GM20000 (cell line): ENCODE data around the gene ACAT2.
"Not testable (repeated sequence)": the region's sequence is repeated elsewhere in the genome, so short reads cannot be mapped to it uniquely, and the experiment has no call there.

Experiments
- DNase-seq: peaks from one replicate; pipeline ENCODE4 v3.0.0; 2012; ENCODE audit warnings: low spot score
- TF ChIP-seq, protein P1 (sequence below): IDR thresholded peaks from 2 replicates; pipeline ENCODE4 v1.5.1; 2012; ENCODE audit warnings: mild to moderate bottlenecking, control low read depth; ENCODE audit errors: extremely low read depth, missing control alignments

ACAT2 gene

DNA sequence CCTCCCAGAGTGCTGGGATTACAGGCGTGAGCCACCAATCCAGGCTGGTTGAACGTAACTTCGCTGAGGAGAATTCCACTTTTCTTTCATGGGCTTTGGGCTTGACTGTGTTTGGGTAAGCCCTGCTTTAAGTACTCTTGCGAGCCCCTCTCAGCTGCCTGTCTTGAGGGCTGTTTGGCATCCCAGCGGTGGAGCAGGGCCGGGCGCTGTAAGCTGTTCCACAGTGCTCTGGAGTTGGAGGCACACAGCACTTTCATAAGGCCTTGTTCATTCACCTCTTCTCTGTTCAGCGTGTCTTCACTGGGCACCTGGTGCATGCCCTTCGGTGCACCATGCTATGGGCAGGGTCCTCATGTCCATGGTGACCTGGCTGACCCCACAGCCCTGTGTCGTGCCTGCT is 59.9 kb downstream of the ACAT2 start:
- no peak for DNase-seq

DNA sequence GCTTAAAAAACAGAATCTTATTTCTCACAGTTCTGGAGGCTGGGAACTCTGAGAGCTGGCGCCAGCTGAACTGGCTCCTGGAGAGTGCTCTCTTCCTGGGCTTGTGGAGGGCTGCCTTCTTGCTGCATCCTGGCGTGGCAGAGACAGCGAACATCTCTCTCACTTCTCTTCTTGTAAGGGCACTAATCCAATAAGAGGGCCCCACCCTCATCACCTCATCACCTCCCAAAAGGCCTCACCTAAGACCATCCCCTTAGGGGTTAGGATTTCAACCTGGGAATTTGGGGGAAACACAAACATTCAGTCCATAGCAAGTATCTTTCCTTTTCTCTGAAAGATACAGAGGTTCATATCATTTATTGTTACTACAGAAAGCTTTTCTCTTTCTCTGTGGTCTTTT is 62.1 kb downstream of the ACAT2 start:
- DNase-seq, result no peak
- TF ChIP-seq, protein P1, sequence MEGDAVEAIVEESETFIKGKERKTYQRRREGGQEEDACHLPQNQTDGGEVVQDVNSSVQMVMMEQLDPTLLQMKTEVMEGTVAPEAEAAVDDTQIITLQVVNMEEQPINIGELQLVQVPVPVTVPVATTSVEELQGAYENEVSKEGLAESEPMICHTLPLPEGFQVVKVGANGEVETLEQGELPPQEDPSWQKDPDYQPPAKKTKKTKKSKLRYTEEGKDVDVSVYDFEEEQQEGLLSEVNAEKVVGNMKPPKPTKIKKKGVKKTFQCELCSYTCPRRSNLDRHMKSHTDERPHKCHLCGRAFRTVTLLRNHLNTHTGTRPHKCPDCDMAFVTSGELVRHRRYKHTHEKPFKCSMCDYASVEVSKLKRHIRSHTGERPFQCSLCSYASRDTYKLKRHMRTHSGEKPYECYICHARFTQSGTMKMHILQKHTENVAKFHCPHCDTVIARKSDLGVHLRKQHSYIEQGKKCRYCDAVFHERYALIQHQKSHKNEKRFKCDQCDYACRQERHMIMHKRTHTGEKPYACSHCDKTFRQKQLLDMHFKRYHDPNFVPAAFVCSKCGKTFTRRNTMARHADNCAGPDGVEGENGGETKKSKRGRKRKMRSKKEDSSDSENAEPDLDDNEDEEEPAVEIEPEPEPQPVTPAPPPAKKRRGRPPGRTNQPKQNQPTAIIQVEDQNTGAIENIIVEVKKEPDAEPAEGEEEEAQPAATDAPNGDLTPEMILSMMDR, result no peak

More for the DNA sequence above, 59.9 kb downstream of the ACAT2 start:
- TF ChIP-seq, protein P1, result no peak

DNA sequence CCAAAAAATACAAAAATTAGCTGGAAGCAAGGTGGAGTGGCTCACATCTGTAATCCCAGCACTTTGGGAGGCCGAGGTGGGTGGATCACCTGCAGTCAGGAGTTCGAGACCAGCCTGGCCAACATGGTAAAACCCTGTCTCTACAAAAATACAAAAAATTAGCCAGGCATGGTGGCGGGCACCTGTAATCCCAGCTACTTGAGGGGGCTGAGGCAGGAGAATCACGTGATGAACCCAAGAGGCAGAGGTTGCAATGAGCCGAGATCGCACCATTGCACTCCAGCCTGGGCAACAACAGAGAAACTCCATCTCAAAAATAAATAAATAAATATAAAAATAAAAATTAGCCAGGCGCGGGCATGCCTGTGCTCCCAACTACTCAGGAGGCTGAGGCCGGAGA is 62.8 kb downstream of the ACAT2 start:
- DNase-seq, result not testable (repeated sequence)

DNA sequence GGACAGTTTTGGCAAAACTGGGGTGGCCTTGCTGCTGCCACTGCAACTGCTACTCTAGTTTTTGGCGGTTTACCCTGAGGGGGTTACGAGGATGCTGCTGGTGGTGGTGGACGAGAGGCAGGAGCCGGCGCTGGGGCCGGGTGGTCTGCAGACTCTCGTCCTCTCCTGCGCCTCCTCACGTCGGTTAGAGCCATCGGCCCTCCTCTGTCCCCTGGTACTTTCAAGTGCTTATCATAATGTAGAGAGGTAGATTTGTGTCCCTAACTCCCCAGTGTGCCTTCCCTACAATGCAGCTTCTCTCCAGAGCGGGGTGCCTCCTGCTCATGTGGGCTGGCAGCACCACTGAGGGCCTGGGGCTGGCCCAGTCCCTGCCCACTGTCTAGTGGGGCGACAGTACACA is 64.2 kb downstream of the ACAT2 start:
- TF ChIP-seq, protein P1, result no peak
- no peak for DNase-seq

DNA sequence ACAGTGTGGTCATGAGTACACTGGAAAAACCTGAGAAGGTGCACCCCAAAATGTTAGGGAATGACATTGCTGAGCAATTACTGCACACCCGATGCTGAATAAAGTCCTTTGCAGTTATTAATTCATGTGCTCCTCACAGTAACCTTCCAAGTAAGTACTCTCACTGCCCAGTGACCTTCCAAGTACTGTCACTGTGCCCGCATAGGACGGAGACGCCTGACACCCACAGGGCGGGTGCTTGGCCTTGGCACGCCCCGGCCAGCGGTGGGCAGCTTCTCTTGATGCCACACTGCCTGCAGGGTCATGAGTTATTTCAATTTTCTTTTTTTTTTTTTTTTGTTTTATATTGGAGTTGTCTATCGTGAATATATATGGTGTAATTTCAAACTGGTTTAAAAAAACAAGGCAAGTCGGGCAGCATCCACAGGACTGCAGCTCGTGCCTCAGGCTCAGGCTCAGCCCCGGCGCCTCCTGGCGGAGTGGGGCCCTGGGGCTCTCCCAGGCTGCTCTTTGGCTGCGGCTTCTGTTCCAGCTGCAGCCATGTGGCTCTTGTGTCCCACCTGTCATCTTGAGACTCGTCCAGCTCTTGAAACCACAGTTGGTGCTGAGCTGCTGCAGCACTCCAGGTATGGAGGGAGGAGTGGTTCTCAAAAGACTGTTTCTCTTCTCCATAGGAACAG is 65.3 kb downstream of the ACAT2 start:
- TF ChIP-seq, protein P1, result no peak
- no peak for DNase-seq

DNA sequence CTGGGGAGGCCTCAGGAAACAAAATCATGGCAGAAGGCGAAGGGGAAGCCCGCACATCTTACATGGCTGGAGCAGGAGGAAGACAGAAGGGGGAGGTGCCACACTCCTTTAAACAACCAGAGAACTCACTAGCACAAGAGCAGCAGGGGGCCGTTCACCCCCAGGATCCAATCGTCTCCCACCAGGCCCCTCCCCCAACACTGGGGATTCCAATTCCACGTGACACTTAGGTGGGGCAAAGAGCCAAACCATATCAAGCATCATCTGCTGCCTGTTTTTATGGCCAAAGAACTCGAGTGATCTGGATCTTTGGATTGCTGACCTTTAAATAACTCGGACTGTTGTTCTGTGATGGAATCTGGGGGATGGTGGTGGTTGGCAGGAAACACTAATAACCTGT is 66.2 kb downstream of the ACAT2 start:
- TF ChIP-seq, protein P1, result no peak
- no peak for DNase-seq
